HFFc6 (cell line): ENCODE data around the gene UBP1. TPM values are rescaled to one million over a fixed set of nuclear protein-coding genes. Genes with fewer than 3 reads are reported as not detected.
A peak's percentile ranks its signal among the peaks of the same experiment; 100 is the strongest.

ENCODE experiments used
- DNase-seq: peaks from one replicate; pipeline ENCODE4 v3.0.0-alpha.2; 2018
- H3K27ac Mint-ChIP-seq: 2 replicates; pipeline ENCODE4 v1.8.0; 2020; ENCODE audit warnings: mild to moderate bottlenecking, mixed read lengths
- H3K27me3 Mint-ChIP-seq: 2 replicates; pipeline ENCODE4 v1.8.0; 2021; ENCODE audit warnings: mild to moderate bottlenecking, moderate library complexity, mixed read lengths; ENCODE audit not compliant: insufficient read depth
- H3K36me3 Mint-ChIP-seq: 2 replicates; pipeline ENCODE4 v1.8.0; 2021; ENCODE audit warnings: low read depth, mixed read lengths
- H3K4me1 Mint-ChIP-seq: 2 replicates; pipeline ENCODE4 v1.8.0; 2020; ENCODE audit warnings: low read depth, mixed read lengths
- H3K4me3 Mint-ChIP-seq: 2 replicates; pipeline ENCODE4 v1.8.0; 2020; ENCODE audit warnings: mild to moderate bottlenecking, moderate library complexity, mixed read lengths
- H3K9me3 Mint-ChIP-seq: 2 replicates; pipeline ENCODE4 v1.8.0; 2020; ENCODE audit warnings: mild to moderate bottlenecking, mixed read lengths
- CTCF ChIP-seq: fragments of 200-600 bp; sonication (generic); IDR thresholded peaks from 2 replicates; pipeline ENCODE4 v1.5.0; 2021; ENCODE audit warnings: antibody characterized with exemption, mild to moderate bottlenecking
- total RNA-seq, 6 experiments: library from RNA; stranded (reverse); fragmentation: NEBNext Ultra II Directional; extraction: Animal tissue kit (Norgen Biotek cat#: 25700); gene quantifications; 2 replicates in 1 of 6; 3 replicates in 5 of 6; pipeline ENCODE4 v1.2.3, GENCODE V29; 2021

The UBP1 gene
- total RNA-seq, 6 experiments from 2014 or later: 62.0 to 69.0 (median 64.0) TPM

GRCh38 chr3:33364060-33364459, 76.1 kb downstream of the UBP1 start:
- H3K27me3 Mint-ChIP-seq: no peaks in the 10 kb centered on the region
- DNase-seq: no peak
- no peak overlapping the region for H3K4me3 Mint-ChIP-seq
- H3K9me3 Mint-ChIP-seq: no peaks in the 10 kb centered on the region
- no peak for TF ChIP-seq CTCF
- H3K4me1 Mint-ChIP-seq: peaks cover 52% of the 10 kb centered on the region
- H3K36me3 Mint-ChIP-seq: peaks cover 17% of the 10 kb centered on the region
- H3K27ac Mint-ChIP-seq: no peak overlapping the region

- H3K27ac Mint-ChIP-seq: no peak overlapping the region
- no peaks in the 10 kb centered on the region for H3K9me3 Mint-ChIP-seq
- H3K27me3 Mint-ChIP-seq: no peaks in the 10 kb centered on the region
- DNase-seq: no peak
- peaks cover 57% of the 10 kb centered on the region for H3K4me1 Mint-ChIP-seq
- H3K4me3 Mint-ChIP-seq: no peak overlapping the region
- peaks cover 17% of the 10 kb centered on the region for H3K36me3 Mint-ChIP-seq
- TF ChIP-seq CTCF: no peak
These were observed 76.9 kb downstream of the UBP1 start for GRCh38 chr3:33363113-33363800.

- DNase-seq: peak; percentile 84
- H3K4me3 Mint-ChIP-seq: peak overlapping the region; percentile 63
- H3K36me3 Mint-ChIP-seq: peaks cover 22% of the 10 kb centered on the region
- TF ChIP-seq CTCF: no peak
- no peaks in the 10 kb centered on the region for H3K27me3 Mint-ChIP-seq
- H3K9me3 Mint-ChIP-seq: no peaks in the 10 kb centered on the region
- H3K27ac Mint-ChIP-seq: peak overlapping the region; percentile 87
- peaks cover 64% of the 10 kb centered on the region for H3K4me1 Mint-ChIP-seq
These were observed 79.9 kb downstream of the UBP1 start for GRCh38 chr3:33360136-33360825.

- no peak overlapping the region for H3K4me3 Mint-ChIP-seq
- H3K27ac Mint-ChIP-seq: no peak overlapping the region
- H3K9me3 Mint-ChIP-seq: no peaks in the 10 kb centered on the region
- TF ChIP-seq CTCF: no peak
- no peaks in the 10 kb centered on the region for H3K27me3 Mint-ChIP-seq
- peaks cover 15% of the 10 kb centered on the region for H3K36me3 Mint-ChIP-seq
- no peak for DNase-seq
- peaks cover 46% of the 10 kb centered on the region for H3K4me1 Mint-ChIP-seq
These were observed 81.9 kb downstream of the UBP1 start for GRCh38 chr3:33358172-33358781.

- Mint-ChIP-seq H3K9me3 (no peaks in the 10 kb centered on the region), H3K36me3 (peaks cover 11% of the 10 kb centered on the region), H3K4me3 (no peak overlapping the region), H3K4me1 (peaks cover 32% of the 10 kb centered on the region), H3K27me3 (no peaks in the 10 kb centered on the region), H3K27ac (no peak overlapping the region)
- no peak for DNase-seq
- TF ChIP-seq CTCF: no peak
These were observed 84.6 kb downstream of the UBP1 start for GRCh38 chr3:33355611-33356010.
